ENCODE measurements around the gene OCRL.
A peak's percentile ranks its signal among the peaks of the same experiment; 100 is the strongest.

The OCRL gene

GRCh38 chrX:129540068-129540653, at the start of gene OCRL:
TSS of gene OCRL (plus strand) at chrX:129540259. CDS start at chrX:129540440, 181 bp downstream.
- peak within 1 kb of the TSS; percentile 61 for H3K4me3 ChIP-seq (ENCODE audit: low read length)
- no peak for DNase-seq (ENCODE audit: low read depth)
- TF ChIP-seq CTCF (conservative IDR thresholded peaks at IDR 0.05; ENCODE audit: low read depth, low read length), result peak; percentile 69

- no peak overlapping the region for H3K4me3 ChIP-seq (ENCODE audit: low read length)
- no peak for TF ChIP-seq CTCF (conservative IDR thresholded peaks at IDR 0.05; ENCODE audit: low read depth, low read length)
- no peak for DNase-seq (ENCODE audit: low read depth)
Measured at GRCh38 chrX:129490330-129490729, 49.7 kb upstream of the OCRL start.

- no peak for DNase-seq (ENCODE audit: low read depth)
- no peak overlapping the region for H3K4me3 ChIP-seq (ENCODE audit: low read length)
- no peak for TF ChIP-seq CTCF (conservative IDR thresholded peaks at IDR 0.05; ENCODE audit: low read depth, low read length)
Measured at GRCh38 chrX:129493643-129494042, 46.4 kb upstream of the OCRL start.

GRCh38 chrX:129494887-129495286, 45.2 kb upstream of the OCRL start:
- DNase-seq (ENCODE audit: low read depth), result no peak
- no peak for TF ChIP-seq CTCF (conservative IDR thresholded peaks at IDR 0.05; ENCODE audit: low read depth, low read length)
- H3K4me3 ChIP-seq (ENCODE audit: low read length), result no peak overlapping the region

GRCh38 chrX:129495900-129496299, 44.2 kb upstream of the OCRL start:
- no peak overlapping the region for H3K4me3 ChIP-seq (ENCODE audit: low read length)
- DNase-seq (ENCODE audit: low read depth), result no peak
- no peak for TF ChIP-seq CTCF (conservative IDR thresholded peaks at IDR 0.05; ENCODE audit: low read depth, low read length)

- no peak overlapping the region for H3K4me3 ChIP-seq (ENCODE audit: low read length)
- no peak for TF ChIP-seq CTCF (conservative IDR thresholded peaks at IDR 0.05; ENCODE audit: low read depth, low read length)
- no peak for DNase-seq (ENCODE audit: low read depth)
Measured at GRCh38 chrX:129496625-129497024, 43.4 kb upstream of the OCRL start.

- DNase-seq (ENCODE audit: low read depth), result no peak
- no peak overlapping the region for H3K4me3 ChIP-seq (ENCODE audit: low read length)
- no peak for TF ChIP-seq CTCF (conservative IDR thresholded peaks at IDR 0.05; ENCODE audit: low read depth, low read length)
Measured at GRCh38 chrX:129497146-129497843, 42.8 kb upstream of the OCRL start.

Data from retinal pigment epithelial cell (primary cell).